Neutrophil (primary cell): ENCODE data around the gene PCED1B.

Experiments used
- H3K27ac ChIP-seq: fragments of 200-600 bp; sonication (generic); 2 replicates; pipeline ENCODE4 v1.5.1; 2016; ENCODE audit warnings: mild to moderate bottlenecking, moderate library complexity
- H3K27me3 ChIP-seq: fragments of 200-600 bp; sonication (generic); 2 replicates; pipeline ENCODE4 v1.6.0; 2016; ENCODE audit warnings: mild to moderate bottlenecking
- H3K36me3 ChIP-seq: fragments of 200-600 bp; sonication (generic); 2 replicates; pipeline ENCODE4 v1.5.1; 2017
- H3K4me1 ChIP-seq, 2 experiments: fragments of 200-600 bp in 1 of 2; sonication (generic) in 1 of 2; 1 replicate in 1 of 2; 2 replicates in 1 of 2; pipeline versions ENCODE4 v1.5.1 to v1.6.1; 2013 to 2016; ENCODE audit warnings: low read depth in 1 of 2, low read length in 1 of 2, mild to moderate bottlenecking in 1 of 2, moderate library complexity in 1 of 2; ENCODE audit not compliant: control insufficient read depth in 1 of 2, insufficient read depth in 1 of 2
- H3K4me3 ChIP-seq, 2 experiments: fragments of 200-600 bp in 1 of 2; sonication (generic) in 1 of 2; 1 replicate in 1 of 2; 2 replicates in 1 of 2; pipeline ENCODE4 v1.5.1; 2013 to 2016; ENCODE audit warnings: low read depth in 1 of 2, low read length in 1 of 2, mild to moderate bottlenecking in 1 of 2, moderate library complexity in 1 of 2
- H3K9me3 ChIP-seq: fragments of 200-600 bp; sonication (generic); 2 replicates; pipeline ENCODE4 v1.5.1; 2016
- TF ChIP-seq, protein P1 (sequence below): fragments of 200-600 bp; sonication (generic); IDR thresholded peaks from 2 replicates; pipeline ENCODE4 v1.5.1; 2016; ENCODE audit warnings: antibody characterized with exemption

The PCED1B gene

DNA sequence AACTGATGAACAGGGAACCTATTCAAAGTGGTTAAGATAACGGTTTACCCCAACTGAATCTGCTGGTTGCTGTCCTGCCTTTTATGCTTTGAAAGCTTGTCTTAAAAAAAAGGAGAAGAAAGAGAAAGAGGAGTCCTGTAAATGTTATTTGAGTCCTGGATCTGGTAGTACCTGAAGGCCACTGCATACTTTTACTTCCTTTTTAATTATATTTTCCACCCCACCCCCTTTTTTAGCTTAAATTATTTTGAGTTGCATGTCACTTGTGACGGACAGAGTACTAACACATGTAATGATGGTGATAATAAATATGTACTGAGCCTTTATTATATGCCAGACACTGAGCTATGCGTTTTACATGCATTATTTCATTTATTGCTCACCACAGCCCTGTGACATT, 2.9 kb downstream of the PCED1B start:
- Histone ChIP-seq H3K9me3 (no peaks in the 10 kb centered on the region), H3K36me3 (no peaks in the 10 kb centered on the region), H3K4me3 (no peak overlapping the region), H3K27me3 (peaks cover 74% of the 10 kb centered on the region), H3K27ac (no peak overlapping the region), H3K4me1 (peaks cover 30 to 34% of the 10 kb centered on the region in 2 experiments)
- TF ChIP-seq, protein P1, sequence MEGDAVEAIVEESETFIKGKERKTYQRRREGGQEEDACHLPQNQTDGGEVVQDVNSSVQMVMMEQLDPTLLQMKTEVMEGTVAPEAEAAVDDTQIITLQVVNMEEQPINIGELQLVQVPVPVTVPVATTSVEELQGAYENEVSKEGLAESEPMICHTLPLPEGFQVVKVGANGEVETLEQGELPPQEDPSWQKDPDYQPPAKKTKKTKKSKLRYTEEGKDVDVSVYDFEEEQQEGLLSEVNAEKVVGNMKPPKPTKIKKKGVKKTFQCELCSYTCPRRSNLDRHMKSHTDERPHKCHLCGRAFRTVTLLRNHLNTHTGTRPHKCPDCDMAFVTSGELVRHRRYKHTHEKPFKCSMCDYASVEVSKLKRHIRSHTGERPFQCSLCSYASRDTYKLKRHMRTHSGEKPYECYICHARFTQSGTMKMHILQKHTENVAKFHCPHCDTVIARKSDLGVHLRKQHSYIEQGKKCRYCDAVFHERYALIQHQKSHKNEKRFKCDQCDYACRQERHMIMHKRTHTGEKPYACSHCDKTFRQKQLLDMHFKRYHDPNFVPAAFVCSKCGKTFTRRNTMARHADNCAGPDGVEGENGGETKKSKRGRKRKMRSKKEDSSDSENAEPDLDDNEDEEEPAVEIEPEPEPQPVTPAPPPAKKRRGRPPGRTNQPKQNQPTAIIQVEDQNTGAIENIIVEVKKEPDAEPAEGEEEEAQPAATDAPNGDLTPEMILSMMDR, result no peak

DNA sequence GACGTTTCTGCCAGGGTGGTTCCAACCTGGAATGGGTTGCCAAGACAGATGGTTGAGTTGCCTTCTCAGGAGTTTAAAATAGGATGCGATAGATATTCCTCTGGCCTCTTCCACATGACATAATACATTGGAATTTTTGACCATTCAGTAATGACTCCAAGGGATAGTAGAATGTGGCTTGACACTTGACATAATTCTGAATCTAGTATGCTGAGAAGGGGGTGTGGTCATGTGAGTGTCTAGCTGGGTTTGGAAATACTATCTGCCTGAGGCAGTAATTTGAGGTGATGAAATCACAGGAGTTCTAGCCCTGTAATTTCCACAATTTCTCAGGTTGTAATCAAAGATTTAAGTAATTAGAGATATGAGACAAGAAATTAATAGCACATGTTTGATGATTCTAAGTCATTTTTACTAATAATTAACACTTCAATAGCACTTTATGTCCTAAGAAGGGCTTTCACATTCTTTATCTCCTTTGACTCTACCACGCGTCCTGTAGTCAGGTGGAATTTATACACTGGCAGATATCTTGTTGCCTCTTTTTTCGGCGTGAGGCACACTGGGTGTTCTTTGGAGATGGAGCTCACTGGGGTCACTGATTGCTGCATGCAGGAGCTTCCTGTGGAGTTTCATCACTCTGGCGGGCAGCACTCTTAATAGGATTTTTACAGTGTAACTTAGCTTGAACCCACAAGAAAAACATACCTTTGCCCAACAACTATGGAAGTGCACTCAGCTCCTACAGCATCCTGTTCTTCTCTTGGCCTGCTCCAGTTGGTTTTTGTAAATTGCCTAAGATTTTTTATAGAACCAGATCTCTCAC, 3.6 kb downstream of the PCED1B start:
- Histone ChIP-seq H3K27ac (no peak overlapping the region), H3K4me1 (peaks cover 30 to 34% of the 10 kb centered on the region in 2 experiments)

DNA sequence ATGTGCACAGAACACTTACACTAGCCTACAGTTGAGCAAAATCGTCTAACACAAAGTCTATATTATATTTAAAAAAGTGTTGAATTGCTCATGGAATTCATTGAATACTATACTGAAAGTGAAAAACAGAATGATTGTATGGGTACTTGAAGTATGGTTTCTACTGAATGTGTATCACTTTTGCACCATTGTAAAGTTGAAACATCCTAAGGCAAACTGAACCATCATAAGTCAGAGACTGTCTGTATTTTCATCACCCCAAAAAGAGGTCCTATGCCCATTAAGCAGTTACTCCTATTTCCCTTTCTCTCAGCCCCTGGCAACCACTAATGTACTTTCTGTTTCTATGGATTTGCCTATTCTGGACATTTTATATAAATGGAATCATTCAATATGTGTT, 4.8 kb downstream of the PCED1B start:
- H3K27ac ChIP-seq, result no peak overlapping the region
- H3K4me1 ChIP-seq, result peaks cover 26 to 30% of the 10 kb centered on the region in 2 experiments
- TF ChIP-seq, protein P1, result no peak

More for the DNA sequence above, 3.6 kb downstream of the PCED1B start:
- TF ChIP-seq, protein P1, result no peak
- Histone ChIP-seq H3K36me3 (no peaks in the 10 kb centered on the region), H3K27me3 (peaks cover 67% of the 10 kb centered on the region), H3K9me3 (no peaks in the 10 kb centered on the region), H3K4me3 (no peak overlapping the region)

DNA sequence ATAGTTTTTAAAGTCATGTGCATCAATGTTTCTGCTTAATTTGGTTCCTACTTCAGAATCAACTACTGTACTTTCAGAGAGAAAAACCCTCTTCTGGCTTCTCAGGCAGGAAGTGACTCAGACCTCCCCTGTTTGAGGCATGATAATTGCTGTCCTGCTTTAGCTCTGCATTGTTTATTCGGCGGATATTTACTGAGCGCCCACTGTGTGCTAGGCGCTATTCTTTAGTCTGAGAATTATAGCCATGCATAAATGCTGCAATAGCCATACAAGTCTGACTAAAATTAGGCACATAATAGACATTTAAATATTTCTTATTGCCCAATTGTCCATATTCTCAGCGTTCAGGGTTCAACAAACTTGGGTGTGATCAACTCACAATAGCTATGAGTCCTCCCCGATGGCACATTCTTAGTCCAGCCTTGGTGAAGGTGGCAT, 6.4 kb downstream of the PCED1B start:
- Histone ChIP-seq H3K27me3 (peaks cover 42% of the 10 kb centered on the region), H3K27ac (no peak overlapping the region), H3K4me1 (peaks cover 12 to 17% of the 10 kb centered on the region in 2 experiments), H3K4me3 (no peak overlapping the region), H3K36me3 (no peaks in the 10 kb centered on the region), H3K9me3 (no peaks in the 10 kb centered on the region)
- TF ChIP-seq, protein P1, result no peak

More for the DNA sequence above, 4.8 kb downstream of the PCED1B start:
- Histone ChIP-seq H3K4me3 (no peak overlapping the region), H3K36me3 (no peaks in the 10 kb centered on the region), H3K9me3 (no peaks in the 10 kb centered on the region), H3K27me3 (peaks cover 55% of the 10 kb centered on the region)

DNA sequence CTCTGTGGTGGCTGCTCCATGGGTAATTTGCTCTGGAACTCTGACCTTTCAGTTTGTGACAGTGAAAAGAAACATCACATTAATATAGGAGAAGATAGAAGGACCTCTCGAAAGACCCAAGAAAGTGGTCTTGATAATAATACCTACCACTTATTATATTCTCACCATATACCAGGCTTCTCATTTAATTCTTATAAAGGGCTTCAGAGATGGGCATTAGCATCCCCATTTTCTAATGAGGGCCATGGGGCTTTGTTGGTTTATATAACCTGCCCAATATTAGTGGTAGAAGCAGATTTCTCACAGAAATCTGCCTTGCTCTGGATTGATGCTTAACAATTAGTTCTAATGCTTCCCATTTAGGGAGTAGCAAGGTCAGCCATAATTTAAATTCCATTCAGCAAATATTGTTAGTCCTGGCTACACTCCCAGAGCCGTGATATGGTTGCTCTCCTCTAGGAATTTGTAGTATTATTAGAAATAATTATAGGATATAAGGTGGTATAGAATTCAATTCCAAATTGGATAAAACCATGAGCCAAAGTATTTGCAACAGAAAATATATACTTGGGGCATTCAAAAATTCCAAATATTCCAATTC, 7.8 kb downstream of the PCED1B start:
- TF ChIP-seq, protein P1, result no peak
- no peak overlapping the region for H3K4me3 ChIP-seq
- H3K36me3 ChIP-seq, result no peaks in the 10 kb centered on the region
- H3K27me3 ChIP-seq, result peaks cover 30% of the 10 kb centered on the region
- peaks cover 6 to 12% of the 10 kb centered on the region in 2 experiments for H3K4me1 ChIP-seq
- no peak overlapping the region for H3K27ac ChIP-seq
- H3K9me3 ChIP-seq, result no peaks in the 10 kb centered on the region
